ENCODE data around the gene USP31. TPM values are rescaled to one million over a fixed set of nuclear protein-coding genes. Genes with fewer than 3 reads are reported as not detected.
"Not testable (repeated sequence)": the region's sequence is repeated elsewhere in the genome, so short reads cannot be mapped to it uniquely, and the experiment has no call there.

The USP31 gene
- total RNA-seq, 1 experiment from 2014 or later: 3.3 TPM

DNA sequence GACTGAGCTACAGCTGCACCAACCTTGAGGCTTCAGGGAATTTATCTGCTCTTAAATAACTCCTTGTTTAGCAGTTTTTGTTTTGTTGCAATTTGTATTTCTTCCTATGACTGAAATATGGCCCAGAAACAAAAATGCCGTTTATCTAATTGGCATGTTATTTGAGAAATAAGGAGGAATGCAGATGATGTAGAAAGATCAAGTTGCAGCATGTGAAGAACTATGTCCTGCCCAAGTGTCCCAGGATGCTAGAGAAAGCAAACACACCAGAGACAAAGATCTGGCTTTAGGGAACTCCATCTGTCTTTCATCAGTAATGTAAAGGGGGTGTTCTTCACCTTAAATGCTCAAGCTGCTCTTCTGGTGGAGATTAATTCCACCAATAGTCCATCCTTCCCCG, 29.7 kb downstream of the USP31 start:
- no peak for DNase-seq (ENCODE audit: low read depth, low spot score)
- in situ Hi-C loops (cut with HindIII; ENCODE audit: low pct_unique_long_range_greater_than_20kb, low sequenced_read_pairs): no loop called here

DNA sequence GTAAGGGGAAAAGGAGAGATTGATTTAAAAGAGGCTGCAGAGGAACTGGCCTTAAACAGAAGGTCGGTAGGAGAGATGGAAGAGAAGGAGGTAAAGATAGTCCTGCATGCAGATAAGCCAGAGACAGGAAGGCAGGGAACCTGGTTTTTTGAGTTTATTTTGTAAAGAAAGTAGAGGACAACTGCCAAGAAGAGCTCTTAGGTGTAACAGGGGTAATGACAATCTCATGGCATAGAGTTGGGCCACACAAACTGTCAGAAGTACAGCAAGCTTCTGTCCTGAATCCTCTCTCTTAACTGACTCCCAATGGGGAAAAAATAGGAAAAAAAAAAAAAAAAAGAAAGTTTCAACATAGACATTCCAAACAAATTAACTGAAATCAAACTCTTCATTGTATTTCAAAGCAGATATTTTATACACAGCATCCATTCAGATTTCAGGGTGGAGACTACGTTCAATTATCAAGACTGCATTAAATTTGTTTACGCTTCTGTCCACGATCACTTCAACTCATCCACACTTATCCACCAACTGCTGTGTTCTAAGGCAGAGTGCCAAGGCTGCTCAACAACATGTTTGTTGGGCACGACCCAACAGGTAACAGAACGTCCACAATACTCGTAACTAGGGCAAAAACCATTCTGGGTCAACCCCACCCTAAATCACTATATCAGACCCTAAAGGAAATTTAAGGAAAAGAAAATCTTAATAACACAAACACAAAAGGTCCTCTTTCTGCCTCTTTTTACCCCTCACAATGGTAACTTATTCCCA, 34.9 kb downstream of the USP31 start:
- DNase-seq (ENCODE audit: low read depth, low spot score): no peak
- in situ Hi-C loops (cut with HindIII; ENCODE audit: low pct_unique_long_range_greater_than_20kb, low sequenced_read_pairs): no loop called here

DNA sequence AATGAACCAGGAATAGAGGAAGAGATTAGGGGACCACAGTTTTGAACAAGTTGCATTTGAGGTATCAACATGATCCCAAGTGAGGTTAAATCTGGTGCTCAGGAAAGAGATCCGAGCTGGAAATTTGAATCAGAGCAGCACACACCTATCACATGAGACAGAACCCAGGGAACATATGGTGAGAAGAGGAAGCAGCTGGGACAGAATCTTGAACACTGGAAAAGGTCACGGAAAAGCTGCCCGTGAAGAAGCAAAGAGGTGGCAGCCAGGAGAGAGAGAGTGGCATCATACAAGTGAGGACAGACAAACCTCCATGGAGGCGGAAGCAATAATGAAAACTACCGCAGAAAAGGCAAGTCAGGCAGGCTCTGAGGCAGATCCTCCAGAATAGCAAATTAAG, 36.1 kb downstream of the USP31 start:
- no peak for DNase-seq (ENCODE audit: low read depth, low spot score)
- in situ Hi-C loops (cut with HindIII; ENCODE audit: low pct_unique_long_range_greater_than_20kb, low sequenced_read_pairs): no loop called here

DNA sequence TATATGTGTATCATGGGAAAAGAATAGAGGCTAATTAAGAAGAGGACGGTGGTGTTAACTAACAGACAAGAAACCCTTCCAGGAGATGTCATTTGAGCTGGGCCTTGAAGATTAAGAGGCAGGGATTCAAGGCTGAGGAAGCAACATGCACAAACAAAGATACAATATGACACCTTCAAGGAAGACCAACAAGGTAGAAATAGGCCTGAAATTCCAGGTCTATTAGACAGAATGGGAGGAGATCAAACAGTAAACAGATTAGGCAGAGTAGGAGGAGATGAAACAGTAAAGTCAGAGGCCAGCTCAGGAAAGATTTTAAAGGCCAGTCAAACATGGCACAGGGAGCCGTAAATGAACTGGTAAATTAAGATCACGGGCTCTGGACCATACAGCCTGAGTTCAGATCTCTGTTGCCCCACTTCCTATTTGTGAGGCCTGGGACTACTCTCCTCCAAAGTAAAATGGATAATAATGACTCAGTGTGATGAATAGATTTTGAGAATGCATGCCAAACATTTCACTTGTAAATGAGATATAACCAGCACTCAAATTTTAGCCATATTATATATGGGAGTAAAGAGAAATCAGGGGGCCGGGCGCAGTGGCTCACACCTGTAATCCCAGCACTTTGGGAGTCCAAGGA, 38.9 kb downstream of the USP31 start:
- no peak for DNase-seq (ENCODE audit: low read depth, low spot score)
- in situ Hi-C loops (cut with HindIII; ENCODE audit: low pct_unique_long_range_greater_than_20kb, low sequenced_read_pairs): no loop called here

DNA sequence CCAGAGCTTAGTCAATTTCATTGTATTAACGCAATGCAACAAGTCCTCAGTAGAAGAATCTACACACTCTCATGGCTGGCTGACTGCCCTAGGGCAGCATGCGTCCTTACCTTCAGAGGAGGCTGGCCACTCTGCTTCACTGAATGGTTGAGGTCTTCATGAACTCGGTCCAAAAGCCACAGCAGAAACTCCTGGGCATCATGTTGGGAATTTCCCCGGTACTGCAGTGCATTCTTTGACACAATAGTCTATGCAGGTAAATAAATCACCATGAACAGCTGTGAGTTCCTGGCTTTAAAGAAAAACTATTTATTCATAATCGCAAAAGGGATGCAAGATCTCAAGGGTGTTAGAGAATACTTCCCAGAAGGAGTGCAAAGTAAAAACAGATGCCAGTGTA, 41.3 kb downstream of the USP31 start:
- in situ Hi-C loops (cut with HindIII; ENCODE audit: low pct_unique_long_range_greater_than_20kb, low sequenced_read_pairs): no loop called here
- DNase-seq (ENCODE audit: low read depth, low spot score): no peak

DNA sequence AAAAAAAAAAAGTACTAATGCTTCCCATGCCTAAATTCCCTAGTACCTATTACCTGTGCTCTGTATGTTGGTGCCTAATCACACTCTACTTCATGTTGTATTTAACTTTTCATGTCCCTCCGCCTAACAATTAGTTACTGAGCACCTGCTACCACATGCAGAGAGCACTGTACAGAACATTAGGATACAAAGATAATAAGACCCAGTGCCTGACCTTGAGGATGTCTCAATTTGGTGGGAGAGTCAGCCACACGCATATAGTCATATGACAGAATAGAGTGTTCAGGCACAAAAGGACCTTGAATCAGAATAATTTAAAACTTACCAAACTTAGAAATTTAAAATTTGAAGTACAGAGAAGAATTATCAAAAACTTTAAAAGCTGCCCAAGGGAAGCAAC, 42.1 kb downstream of the USP31 start:
- DNase-seq (ENCODE audit: low read depth, low spot score): no peak
- in situ Hi-C loops (cut with HindIII; ENCODE audit: low pct_unique_long_range_greater_than_20kb, low sequenced_read_pairs): no loop called here

DNA sequence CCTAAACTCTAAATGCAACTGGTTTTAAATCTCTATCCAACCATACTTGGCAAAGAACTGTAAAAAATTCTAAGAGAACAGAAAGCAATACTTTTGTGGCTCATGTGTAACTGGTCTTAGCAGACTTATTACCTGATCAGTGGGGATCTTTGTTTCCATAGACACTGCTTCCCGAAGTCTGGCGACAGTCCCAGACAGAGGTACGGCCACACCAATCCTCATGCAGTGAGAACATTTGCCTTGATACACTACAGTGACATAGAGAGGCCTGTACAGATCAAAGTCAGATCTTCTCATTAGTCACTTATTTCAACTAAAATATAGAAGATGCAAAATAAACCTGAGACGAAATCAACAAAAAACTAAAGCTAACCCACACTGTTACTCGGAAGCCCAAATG, 43.9 kb downstream of the USP31 start:
- in situ Hi-C loops (cut with HindIII; ENCODE audit: low pct_unique_long_range_greater_than_20kb, low sequenced_read_pairs): no loop called here
- no peak for DNase-seq (ENCODE audit: low read depth, low spot score)

DNA sequence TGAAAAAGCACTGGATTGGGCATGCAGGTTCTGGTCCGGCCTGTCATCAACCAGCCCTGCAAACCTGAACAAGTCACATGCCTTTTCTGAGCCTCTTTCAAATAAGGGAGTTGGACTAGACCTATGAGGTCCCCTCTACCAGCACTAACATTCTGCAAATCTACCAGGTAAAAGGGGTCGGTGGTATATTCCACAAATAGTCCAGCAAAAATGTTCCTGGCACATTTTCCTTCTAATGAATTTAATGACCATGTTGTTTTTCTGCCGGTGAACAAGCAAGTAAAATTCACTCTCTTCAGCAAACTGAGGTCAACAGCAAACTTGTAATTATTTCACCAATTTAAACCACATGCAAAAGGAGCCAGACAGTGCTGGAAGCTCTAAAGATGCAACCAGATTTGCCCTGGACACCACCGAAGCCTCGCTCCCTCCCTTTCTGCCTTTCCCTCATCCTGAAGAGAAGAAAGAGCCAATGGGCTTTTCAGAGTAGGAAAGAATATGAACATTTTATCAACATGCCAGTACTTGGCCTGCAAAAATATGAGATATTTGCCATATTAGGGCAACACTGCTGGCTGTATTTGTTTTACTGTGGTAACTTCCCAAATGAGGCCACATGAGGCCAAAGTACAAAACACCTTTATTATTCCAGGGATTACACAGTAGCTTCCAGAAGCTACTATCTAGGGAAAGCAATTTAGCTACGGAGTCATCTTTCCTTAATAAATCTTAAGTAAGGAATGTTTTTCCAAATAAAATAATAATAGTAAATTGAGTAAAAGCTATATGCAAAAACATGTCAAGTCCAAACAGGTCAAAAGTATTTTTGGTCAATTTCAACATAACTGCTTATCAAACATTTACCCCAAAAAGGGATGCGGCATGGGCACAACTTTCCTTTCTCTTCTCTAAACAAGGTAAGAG, 45.0 kb downstream of the USP31 start:
- DNase-seq (ENCODE audit: low read depth, low spot score): no peak
- in situ Hi-C loops (cut with HindIII; ENCODE audit: low pct_unique_long_range_greater_than_20kb, low sequenced_read_pairs): no loop called here

DNA sequence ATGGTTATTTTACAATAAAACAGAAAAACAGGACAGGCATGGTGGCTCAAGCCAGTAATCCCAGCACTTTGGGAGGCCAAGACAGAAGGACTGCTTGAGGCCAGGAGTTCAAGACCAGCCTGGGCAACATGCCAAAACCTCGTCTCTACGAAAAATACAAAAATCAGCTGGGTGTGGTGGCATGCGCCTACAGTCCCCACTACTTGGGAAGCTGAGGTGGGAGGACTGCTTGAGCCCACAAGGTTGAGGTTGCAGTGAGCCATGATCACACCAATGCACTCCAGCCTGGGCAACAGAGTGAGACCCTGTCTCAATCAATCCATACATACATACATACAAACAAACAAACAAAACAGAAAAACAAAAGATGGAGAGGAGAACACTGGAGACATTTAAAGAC, 45.6 kb downstream of the USP31 start:
- DNase-seq (ENCODE audit: low read depth, low spot score): no peak
- in situ Hi-C loops (cut with HindIII; ENCODE audit: low pct_unique_long_range_greater_than_20kb, low sequenced_read_pairs): no loop called here

DNA sequence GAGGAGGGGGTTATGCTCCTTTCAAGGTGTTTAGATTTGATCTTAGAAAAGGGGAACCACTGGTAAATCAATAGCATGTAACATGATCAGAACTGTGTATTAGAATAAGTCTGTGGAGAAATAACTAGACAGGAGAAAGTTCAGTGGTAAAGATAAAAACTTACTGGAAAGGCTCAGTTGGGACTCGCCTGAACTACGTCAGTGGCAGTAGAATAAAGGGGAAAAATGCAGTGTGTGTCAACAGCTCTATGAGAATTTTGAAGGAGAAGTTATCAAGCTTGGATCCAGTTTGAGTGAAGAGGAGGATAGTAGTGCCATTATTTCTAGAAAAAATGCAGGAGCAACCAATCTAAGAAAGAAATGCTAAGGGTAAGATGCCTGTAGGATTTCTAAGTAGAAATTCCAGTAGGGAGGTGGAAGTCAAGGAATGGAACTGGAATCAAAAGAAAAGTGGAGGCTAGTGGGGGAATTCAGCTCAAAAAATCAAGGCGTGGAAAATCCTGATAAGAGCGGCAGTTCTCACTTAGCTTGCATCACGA, 48.2 kb downstream of the USP31 start:
- DNase-seq (ENCODE audit: low read depth, low spot score): no peak
- in situ Hi-C loops (cut with HindIII; ENCODE audit: low pct_unique_long_range_greater_than_20kb, low sequenced_read_pairs): no loop called here

DNA sequence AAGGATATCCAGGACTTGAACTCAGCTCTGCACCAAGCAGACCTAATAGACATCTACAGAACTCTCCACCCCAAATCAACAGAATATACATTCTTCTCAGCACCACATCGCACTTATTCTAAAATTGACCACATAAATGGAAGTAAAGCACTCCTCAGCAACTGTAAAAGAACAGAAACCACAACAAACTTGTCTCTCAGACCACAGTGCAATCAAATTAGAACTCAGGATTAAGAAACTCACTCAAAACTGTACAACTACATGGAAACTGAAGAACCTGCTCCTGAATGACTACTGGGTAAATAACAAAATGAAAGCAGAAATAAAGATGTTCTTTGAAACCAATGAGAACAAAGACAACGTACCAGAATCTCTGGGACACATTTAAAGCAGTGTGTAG, 52.8 kb downstream of the USP31 start:
- DNase-seq (ENCODE audit: low read depth, low spot score); in situ Hi-C loops (cut with HindIII; ENCODE audit: low pct_unique_long_range_greater_than_20kb, low sequenced_read_pairs): not testable (repeated sequence)

DNA sequence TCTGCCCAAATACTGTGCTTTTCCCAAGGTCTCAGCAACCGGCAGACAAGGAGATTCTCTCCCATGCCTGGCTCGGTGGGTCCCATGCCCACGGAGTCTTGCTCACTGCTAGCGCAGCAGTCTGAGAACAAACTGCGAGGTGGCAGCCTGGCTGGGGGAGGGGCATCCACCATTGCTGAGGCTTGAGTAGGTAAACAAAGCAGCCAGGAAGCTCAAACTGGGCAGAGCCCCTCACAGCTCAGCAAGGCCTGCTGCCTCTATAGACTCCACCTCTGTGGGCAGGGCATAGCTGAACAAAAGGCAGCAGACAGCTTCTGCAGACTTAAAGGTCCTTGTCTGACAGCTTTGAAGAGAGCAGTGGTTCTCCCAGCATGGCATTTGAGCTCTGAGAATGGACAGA, 55.1 kb downstream of the USP31 start:
- DNase-seq (ENCODE audit: low read depth, low spot score); in situ Hi-C loops (cut with HindIII; ENCODE audit: low pct_unique_long_range_greater_than_20kb, low sequenced_read_pairs): not testable (repeated sequence)

DNA sequence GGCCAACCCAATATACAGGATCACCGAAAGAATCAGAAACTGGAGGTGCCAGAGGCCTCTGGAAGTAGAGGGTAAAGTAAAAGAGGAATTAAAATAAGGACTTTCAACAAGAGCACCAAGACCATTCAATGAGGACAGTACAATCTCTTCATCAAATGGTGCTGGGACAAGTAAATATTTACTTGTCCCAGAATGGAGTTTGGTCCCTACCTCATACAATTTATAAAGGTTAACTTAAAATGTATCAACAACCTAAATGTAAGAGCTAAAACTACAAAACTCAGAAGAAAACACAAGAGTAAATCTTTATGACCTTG, 56.5 kb downstream of the USP31 start:
- no peak for DNase-seq (ENCODE audit: low read depth, low spot score)
- in situ Hi-C loops (cut with HindIII; ENCODE audit: low pct_unique_long_range_greater_than_20kb, low sequenced_read_pairs): no loop called here

DNA sequence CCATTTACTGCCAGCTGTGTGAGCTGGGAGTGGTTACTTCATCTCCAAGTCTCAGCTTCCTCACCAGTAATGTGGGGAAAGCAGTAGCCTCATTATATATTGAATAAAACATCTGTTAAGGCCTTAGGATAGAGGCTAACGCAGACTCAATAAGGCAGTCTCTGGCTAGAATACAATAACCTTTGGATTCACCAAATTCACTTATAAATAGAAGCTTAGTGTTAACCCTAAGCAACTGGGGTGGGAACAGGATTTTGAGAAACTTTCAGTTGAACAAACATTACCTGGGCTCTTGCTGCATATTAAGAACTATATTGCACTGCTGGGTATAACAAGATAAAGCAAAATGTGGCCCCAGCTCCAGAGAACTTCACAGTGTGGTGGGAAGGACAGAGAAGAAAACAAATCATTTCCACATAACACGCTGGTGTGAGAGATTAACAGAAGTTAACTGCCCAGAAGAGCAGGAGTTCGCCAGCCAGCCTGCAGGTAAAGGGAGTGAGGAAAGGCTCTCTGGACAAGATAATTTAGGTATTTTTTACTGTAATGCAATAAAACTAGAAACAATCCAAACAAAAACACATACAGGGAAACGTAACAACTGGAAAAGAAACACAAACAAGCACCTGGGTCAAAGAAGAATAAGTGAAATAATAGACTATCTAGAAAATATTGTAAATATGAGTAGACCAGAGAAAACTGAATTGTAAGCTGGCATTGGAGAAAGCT, 57.0 kb downstream of the USP31 start:
- no peak for DNase-seq (ENCODE audit: low read depth, low spot score)
- in situ Hi-C loops (cut with HindIII; ENCODE audit: low pct_unique_long_range_greater_than_20kb, low sequenced_read_pairs): no loop called here

DNA sequence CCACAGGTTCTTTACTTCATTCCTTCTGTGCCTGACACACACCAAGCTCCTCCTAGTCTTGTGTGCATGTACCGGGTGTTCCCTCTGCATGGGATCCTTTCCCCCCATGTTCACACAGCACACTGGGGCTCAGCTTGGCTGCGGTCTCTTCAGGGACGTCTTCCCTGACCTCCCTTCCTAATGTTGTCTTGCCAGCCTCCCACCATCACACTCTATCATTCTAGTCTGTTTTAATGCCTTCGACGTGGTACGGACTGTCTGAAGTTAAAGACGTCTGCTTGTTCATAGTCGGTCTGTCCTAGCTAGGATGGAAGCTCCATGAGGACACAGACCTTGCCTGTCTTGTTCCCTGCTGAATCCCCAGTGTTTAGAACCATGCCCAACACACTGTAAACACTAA, 60.1 kb downstream of the USP31 start:
- no peak for DNase-seq (ENCODE audit: low read depth, low spot score)
- in situ Hi-C loops (cut with HindIII; ENCODE audit: low pct_unique_long_range_greater_than_20kb, low sequenced_read_pairs): no loop called here

DNA sequence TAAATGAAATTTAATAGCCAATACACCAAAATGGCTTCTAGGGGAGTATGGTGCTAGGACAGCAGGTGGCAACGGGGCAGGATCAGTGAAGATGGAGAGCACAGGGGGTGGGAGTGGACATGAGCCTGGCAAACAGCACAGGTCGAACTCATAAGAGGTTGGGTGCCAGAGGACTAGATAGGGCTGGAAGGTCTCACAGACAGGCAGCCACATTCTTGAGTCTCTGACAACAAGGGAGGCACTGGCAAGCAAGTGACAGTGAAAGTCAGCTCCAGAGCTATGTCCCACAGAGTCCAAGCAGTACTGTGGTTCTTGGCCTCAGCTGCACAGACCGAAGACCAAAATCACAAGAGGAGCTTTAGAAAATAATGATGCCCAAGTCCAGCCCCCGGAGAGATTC, 61.2 kb downstream of the USP31 start:
- no peak for DNase-seq (ENCODE audit: low read depth, low spot score)
- in situ Hi-C loops (cut with HindIII; ENCODE audit: low pct_unique_long_range_greater_than_20kb, low sequenced_read_pairs): no loop called here

DNA sequence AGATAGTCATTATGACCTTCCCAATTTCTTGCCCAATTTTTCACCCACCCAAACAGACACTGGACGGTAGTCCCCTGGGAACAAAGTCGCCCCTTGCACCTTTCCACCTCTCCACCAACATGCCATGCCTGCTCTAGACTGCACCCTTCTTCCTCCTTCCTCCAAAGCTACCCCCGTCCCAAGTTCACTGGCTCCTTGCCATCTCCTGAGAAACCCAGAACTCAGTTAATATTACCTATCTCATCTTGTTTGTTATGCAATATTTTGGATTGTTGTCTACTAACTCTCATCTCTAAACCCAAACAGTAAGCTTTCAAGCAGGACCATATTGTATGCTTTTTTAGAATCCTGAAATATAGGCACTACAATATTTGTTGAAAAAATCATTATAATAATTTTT, 63.3 kb downstream of the USP31 start:
- no peak for DNase-seq (ENCODE audit: low read depth, low spot score)
- in situ Hi-C loops (cut with HindIII; ENCODE audit: low pct_unique_long_range_greater_than_20kb, low sequenced_read_pairs): no loop called here
